Hematopoietic multipotent progenitor cell treated with erythropoietin and hydrocortisone succinate and interleukin-3 and kit ligand, for 8 days (in vitro differentiated cells): ENCODE measurements around the gene SHISA2.
"Not testable (repeated sequence)": the region's sequence is repeated elsewhere in the genome, so short reads cannot be mapped to it uniquely, and the experiment has no call there.

Experiments
- DNase-seq: peaks from one replicate; pipeline ENCODE4 v3.0.0-alpha.2; 2015

Gene SHISA2

DNA sequence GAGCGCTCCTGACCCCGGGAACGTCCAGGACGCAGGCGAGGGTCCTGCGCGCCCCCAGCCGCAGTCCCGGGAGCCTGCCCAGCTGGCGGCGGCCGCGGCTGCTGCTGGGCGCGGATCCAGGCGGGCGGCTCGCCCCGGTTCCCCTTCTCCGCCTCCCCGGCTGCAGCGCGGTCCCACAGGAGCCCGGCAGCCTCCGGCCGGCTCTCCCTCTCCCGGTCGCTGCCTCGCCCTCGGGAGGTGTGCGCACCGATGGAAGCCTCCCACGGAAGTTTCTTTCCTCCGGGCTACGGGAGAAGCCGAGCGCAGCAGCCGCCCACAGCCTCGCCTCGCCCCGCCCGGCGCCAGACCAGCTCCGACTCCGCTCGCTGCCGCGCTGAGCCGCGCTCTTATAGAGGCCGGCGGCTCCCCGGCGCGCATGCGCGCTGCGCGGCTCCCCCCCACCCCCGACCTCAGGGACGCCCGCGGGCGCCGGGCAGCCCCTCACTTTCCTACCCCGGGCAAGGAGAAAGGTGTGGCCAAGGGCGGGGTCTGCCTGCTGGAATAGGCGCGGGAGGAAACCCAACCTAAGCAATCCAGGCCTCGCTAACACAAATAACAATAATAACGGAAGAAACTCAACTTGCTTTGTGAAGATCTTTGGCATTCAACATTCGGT lies at the start of gene SHISA2:
TSS of gene SHISA2 (minus strand) at position 360 of the 655 bp plus-strand sequence. CDS start 1,041 bp downstream, outside the sequence.
- peak; percentile 9 for DNase-seq

- DNase-seq = peak; percentile 12
Measured at GRCh38 chr13:26095846-26096610, 44.2 kb upstream of the SHISA2 start.

DNA sequence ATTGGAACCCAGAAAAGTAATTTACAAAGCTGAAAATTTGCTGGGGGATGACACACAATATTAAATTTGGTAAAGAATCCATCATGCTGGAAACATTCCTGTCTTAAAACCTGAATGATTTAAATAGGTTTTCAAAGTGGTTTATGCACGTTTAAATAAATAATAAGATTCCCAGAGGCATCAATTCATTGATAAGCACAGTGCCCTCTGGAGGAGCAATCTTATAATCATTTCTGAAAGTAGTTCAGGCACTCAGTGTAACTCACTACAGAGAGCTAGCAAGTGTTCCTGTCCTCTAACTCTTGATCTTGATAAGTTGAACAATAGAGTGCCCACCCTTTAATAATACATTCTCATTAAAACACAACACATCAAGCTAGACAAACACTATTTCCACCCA lies 43.5 kb upstream of the SHISA2 start:
- no peak for DNase-seq

- not testable (repeated sequence) for DNase-seq
Measured at GRCh38 chr13:26076821-26077220, 25.0 kb upstream of the SHISA2 start.

- no peak for DNase-seq
Measured at GRCh38 chr13:26075498-26075897, 23.7 kb upstream of the SHISA2 start.

- DNase-seq = no peak
Measured at GRCh38 chr13:26074706-26075105, 22.9 kb upstream of the SHISA2 start.

GRCh38 chr13:26072335-26072734 lies 20.5 kb upstream of the SHISA2 start:
- DNase-seq = not testable (repeated sequence)

DNA sequence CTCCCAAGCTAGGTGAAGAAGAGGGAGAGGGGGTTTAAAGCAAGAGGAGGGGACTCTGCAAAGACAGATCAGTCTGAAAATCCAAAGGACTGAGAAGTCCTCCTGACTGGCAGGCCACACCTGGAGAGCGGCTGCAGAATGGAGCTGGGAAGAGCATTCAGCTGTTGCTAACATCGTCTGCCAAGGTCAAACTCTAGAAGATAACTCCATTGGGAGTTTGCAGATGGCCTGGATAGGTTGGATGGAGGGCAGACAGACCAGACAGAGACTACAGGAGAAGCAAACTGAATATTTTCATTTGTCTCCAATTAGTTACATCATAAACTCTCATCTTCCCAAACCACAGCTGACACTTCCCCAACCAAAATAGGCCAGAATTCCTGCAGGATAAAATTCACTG lies 19.9 kb upstream of the SHISA2 start:
- no peak for DNase-seq

GRCh38 chr13:26069642-26070041 lies 17.8 kb upstream of the SHISA2 start:
- DNase-seq = not testable (repeated sequence)

DNA sequence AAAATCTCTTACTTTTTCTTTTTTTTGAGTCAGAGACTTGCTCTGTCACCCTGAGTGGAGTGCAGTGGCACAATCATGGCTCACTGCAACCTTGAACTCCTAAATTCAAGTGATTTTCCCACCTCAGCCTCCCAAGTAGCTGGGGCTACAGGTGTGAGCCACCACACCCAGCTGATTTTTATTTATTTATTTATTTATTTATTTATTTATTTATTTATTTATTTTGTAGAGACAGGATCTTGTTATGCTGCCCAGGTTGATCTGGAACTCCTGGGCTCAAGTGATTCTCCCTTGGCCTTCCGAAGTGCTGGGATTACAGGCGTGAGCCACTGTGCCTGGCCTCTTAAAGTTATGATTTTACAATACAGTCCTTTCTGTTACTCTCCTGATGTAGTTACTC lies 16.6 kb upstream of the SHISA2 start:
- DNase-seq = not testable (repeated sequence)

GRCh38 chr13:26067601-26068000 lies 15.8 kb upstream of the SHISA2 start:
- no peak for DNase-seq

DNA sequence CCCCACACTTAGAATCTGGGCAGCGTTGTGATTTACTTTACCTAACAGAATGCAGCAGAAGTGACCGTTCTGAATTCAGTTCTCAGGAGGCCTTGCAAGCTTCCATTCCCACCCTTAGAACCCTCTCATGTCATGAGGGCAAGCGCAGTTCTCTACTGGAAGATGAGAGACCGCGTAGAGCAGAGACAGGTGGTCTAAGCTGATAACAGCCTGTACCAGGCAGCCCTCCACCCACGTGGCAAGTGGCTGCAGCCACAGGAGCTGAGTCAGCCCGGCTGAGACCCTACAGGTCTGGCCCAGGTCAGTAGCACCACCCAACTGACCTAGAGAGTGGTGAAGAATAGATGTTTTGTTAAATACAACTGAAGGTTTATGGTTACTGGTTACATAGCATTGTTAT lies 14.7 kb upstream of the SHISA2 start:
- peak; percentile 55 for DNase-seq

- peak; percentile 51 for DNase-seq
Measured at GRCh38 chr13:26062853-26063444, 11.1 kb upstream of the SHISA2 start.

GRCh38 chr13:26061947-26062346 lies 10.1 kb upstream of the SHISA2 start:
- DNase-seq = no peak

- DNase-seq = no peak
Measured at GRCh38 chr13:26061256-26061655, 9.4 kb upstream of the SHISA2 start.

DNA sequence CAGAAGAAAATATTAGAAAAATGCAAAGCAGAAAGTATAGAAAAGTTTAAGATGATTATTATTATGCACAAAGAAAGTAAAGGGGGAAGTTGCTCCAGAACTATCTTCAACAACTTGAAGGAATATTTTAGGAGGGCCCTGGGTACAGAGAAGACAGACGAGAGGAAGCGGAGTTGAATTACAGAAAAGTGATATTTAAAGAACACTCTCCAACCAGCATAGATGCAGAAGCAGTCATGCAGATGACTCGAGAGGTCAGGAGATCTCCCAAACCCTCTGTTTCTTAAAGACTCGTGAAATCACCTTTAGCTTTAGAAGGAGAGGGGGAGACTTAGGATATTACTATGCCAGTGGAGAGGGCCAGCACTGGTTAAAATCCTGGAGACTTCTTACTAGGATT lies 8.5 kb upstream of the SHISA2 start:
- DNase-seq = no peak

DNA sequence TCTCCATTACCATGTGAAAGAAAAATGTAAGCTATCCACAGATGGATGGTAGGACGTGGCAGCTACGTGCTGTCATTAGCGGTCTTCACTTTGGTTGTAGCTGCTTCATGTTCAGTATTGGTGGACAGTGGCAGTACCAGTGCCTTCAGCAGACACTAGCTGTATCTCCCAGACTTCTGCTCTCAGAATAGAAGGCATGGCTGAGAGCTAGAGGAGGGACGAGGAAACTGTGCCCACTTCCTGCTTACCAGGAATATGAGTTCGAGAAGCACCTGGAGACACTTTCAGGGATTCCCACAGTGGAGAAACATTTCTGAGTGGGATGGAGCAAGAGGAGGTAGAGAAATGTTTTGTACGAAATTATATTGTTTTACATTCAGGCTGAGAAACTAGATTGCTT lies 6.9 kb upstream of the SHISA2 start:
- no peak for DNase-seq

- DNase-seq = no peak
Measured at GRCh38 chr13:26054896-26055295, 3.1 kb upstream of the SHISA2 start.

GRCh38 chr13:26053418-26053980 lies 1.7 kb upstream of the SHISA2 start:
- no peak for DNase-seq

DNA sequence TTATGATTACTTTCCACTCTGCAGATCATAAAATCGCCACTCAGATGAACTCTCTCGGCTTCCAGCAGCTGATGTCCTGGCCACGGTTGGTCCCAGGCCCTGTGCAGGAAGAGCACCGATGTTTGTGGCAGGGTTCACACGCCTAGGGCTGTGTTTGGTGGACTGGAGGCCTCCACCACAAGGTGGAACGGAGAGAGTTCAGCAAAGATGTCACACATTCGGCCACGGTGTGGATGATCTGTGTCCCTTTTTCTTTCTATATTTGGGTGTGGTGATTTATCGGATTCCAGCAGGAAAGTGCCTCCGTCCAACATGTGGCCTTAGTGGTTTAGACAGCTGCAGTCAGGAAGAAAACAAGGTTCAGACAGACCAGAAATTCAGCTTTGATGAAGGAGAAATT lies 521 bp upstream of the SHISA2 start:
- no peak for DNase-seq

DNA sequence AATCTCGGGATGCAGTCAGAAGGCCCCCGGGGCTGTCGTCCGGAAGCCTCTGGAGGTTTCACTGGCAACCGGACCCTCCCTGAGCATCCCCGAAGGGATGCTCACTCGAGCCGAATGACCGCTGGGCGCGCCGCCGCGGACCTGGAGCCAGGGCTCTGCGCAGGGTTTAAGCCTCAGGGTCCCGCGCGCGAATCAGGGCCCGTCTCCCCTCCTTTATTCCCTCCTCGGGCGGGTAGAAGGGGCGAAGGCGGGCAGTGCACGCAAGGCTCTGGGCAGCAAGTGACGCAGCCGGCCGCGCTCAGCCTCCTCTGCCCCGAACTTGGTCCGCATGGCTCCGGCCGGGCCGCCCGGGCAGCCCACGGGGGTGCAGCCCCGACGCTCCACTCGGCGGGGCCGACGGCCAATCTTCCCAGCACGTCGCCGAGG lies 572 bp downstream of the SHISA2 start:
- DNase-seq = no peak

DNA sequence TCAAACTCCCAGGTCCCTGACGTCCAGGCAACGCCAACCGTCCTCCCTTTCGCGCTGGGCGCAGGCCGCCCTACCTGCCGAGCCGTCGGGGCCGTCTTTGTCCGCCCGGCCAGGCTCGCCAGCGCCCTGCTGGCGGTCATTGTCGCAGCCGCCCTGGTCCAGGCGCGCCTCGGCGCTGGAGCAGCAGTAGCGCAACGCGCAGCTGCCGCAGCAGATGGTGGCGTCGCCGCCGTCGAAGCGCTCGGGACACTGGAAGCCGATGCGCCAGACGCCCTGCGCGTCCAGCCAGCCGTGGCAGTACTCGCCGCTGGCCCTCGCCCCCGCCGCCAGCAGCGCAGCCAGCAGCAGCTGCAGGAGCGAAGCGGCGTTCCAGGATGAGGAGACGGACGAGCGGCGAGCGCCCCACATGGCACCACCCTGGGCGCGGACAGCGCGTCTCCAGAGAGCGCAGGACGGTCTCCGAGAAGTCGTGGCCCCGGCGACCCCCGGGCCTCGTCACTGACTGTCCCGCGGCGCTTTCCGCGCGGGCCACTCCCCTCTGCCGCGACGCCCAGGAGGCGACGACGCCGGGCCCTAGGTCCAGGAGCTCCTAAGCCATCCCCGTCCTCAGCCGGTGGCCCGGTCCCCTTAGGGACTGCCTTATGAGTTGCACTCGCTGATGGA lies 1.1 kb downstream of the SHISA2 start:
- no peak for DNase-seq

GRCh38 chr13:26048741-26049140 lies 3.1 kb downstream of the SHISA2 start:
- no peak for DNase-seq
